HepG2 (cell line): ENCODE results near the gene R3HDM4. TPM values are rescaled to one million over a fixed set of nuclear protein-coding genes. Genes with fewer than 3 reads are reported as not detected.

Experiments
- ATAC-seq: fragments of 200-7000 bp; cut with Tn5 transposase; 3 replicates; pipeline ENCODE4 v1.9.1; 2020; ENCODE audit warnings: mild to moderate bottlenecking, moderate library complexity
- BruUV-seq: library from RNA; stranded (reverse); fragments of 400-500 nt; replicated peaks from 2 replicates; lab custom pipeline; 2021; lab: Mats Ljungman, UMichigan
- CTCF ChIA-PET: fragments of 300-600 bp; formaldehyde crosslinking; extraction: SDS; loops from one replicate; lab custom pipeline; 2021; ENCODE audit warnings: low total read pairs, inconsistent platforms, low intra/inter-chr PET ratio; lab: Yijun Ruan, JAX
- POLR2A ChIA-PET: fragments of 350-600 bp; sonication (Branson Sonifier 250); formaldehyde crosslinking; loops from one replicate; lab custom pipeline; 2020; ENCODE audit warnings: antibody characterized with exemption, inconsistent platforms; lab: Yijun Ruan, JAX
- DNase-seq: peaks from one replicate; pipeline ENCODE4 v3.0.0-alpha.2; 2015; ENCODE audit warnings: low spot score
- FAIRE-seq: peaks from 3 replicates; lab custom pipeline; 2011; peaks lifted over from hg19 to GRCh38; lab: Jason Lieb, UNC
- H2AFZ ChIP-seq: one replicate; pipeline ENCODE4 v1.6.1; 2011; ENCODE audit warnings: low read length, inconsistent platforms
- H3K27ac ChIP-seq: fragments of 300-600 bp; 3 replicates; pipeline ENCODE4 v1.8.0; 2011; ENCODE audit warnings: mixed run types, mild to moderate bottlenecking, mixed read lengths, low read length, inconsistent platforms; ENCODE audit not compliant: insufficient read depth; ENCODE audit errors: extremely low read length
- H3K27me3 ChIP-seq, 2 experiments: fragments of 200-600 bp in 1 of 2; 2 replicates in 1 of 2; 3 replicates in 1 of 2; pipeline versions ENCODE4 v1.6.0 to v1.8.0; 2011; ENCODE audit warnings: low read length in 2 of 2, mild to moderate bottlenecking in 2 of 2, moderate library complexity in 2 of 2, inconsistent platforms in 1 of 2; ENCODE audit not compliant: insufficient read depth in 2 of 2, control insufficient read depth in 1 of 2
- H3K36me3 ChIP-seq, 2 experiments: fragments of 200-600 bp in 1 of 2; replicated peaks in 1 of 2; 2 replicates in 1 of 2; 3 replicates in 1 of 2; pipeline versions ENCODE4 v1.5.1 to v1.8.0; 2011; ENCODE audit warnings: low read length in 2 of 2, inconsistent platforms in 1 of 2; ENCODE audit not compliant: insufficient read depth in 2 of 2, control insufficient read depth in 1 of 2
- H3K4me1 ChIP-seq: 2 replicates; pipeline ENCODE4 v1.5.1; 2012; ENCODE audit warnings: low read length, inconsistent platforms; ENCODE audit not compliant: insufficient read depth
- H3K4me2 ChIP-seq: 2 replicates; pipeline ENCODE4 v1.6.0; 2011; ENCODE audit warnings: low read depth, low read length, inconsistent platforms
- H3K4me3 ChIP-seq, 3 experiments: fragments of 200-600 bp in 1 of 3; sonication (generic), shearing (Covaris generic) in 1 of 3; replicated peaks in 1 of 3; 2 replicates each; pipeline ENCODE4 v1.5.1; 2011 to 2016; ENCODE audit warnings: low read length in 3 of 3, inconsistent platforms in 2 of 3, low read depth in 2 of 3, mild to moderate bottlenecking in 2 of 3, control low read depth in 1 of 3, mixed read lengths in 1 of 3; ENCODE audit not compliant: insufficient read depth in 1 of 3
- H3K79me2 ChIP-seq: one replicate; pipeline ENCODE4 v1.6.1; 2011; ENCODE audit warnings: low read length, inconsistent platforms; ENCODE audit not compliant: insufficient read depth
- H3K9ac ChIP-seq: 2 replicates; pipeline ENCODE4 v1.6.0; 2011; ENCODE audit warnings: mild to moderate bottlenecking, low read depth, low read length, inconsistent platforms; ENCODE audit not compliant: insufficient read depth
- H3K9me3 ChIP-seq: 2 replicates; pipeline ENCODE4 v1.5.1; 2012; ENCODE audit warnings: mild to moderate bottlenecking, low read length
- H4K20me1 ChIP-seq: 2 replicates; pipeline ENCODE4 v1.6.0; 2011; ENCODE audit warnings: inconsistent platforms, mild to moderate bottlenecking, low read length, moderate library complexity; ENCODE audit not compliant: insufficient read depth
- AGO2 ChIP-seq: fragments of 200-400 bp; formaldehyde crosslinking; optimal IDR thresholded peaks from 2 replicates; pipeline ENCODE3; 2017; ENCODE audit warnings: mild to moderate bottlenecking, low read depth, low read length, moderate library complexity
- CBX5 ChIP-seq: sonication (generic); formaldehyde crosslinking; IDR thresholded peaks from 2 replicates; pipeline ENCODE4 v1.4.0; 2020; ENCODE audit warnings: missing genetic modification reagents, borderline replicate concordance
- CENPX ChIP-seq: sonication (generic); formaldehyde crosslinking; IDR thresholded peaks from 2 replicates; pipeline ENCODE4 v1.9.0; 2021; ENCODE audit warnings: mild to moderate bottlenecking, missing genetic modification reagents, moderate library complexity
- EHMT2 ChIP-seq: fragments of 200-600 bp; sonication (generic); IDR thresholded peaks from 2 replicates; pipeline ENCODE4 v1.7.0; 2017; ENCODE audit warnings: antibody characterized with exemption, low read depth, low read length, borderline replicate concordance
- POLR2A ChIP-seq, 2 experiments: IDR thresholded peaks; 2 replicates each; pipeline ENCODE4 v1.6.1; 2011; ENCODE audit warnings: low read depth in 2 of 2, low read length in 2 of 2, mild to moderate bottlenecking in 1 of 2, moderate library complexity in 1 of 2; ENCODE audit not compliant: insufficient read depth in 1 of 2
- RXRB ChIP-seq: IDR thresholded peaks from 2 replicates; pipeline ENCODE4 v1.6.1; 2016; ENCODE audit warnings: borderline replicate concordance, missing genetic modification reagents, missing compliant biosample characterization
- THAP8 ChIP-seq: sonication (generic); formaldehyde crosslinking; IDR thresholded peaks from 2 replicates; pipeline ENCODE4 v1.5.1; 2020; ENCODE audit warnings: missing genetic modification reagents, mild to moderate bottlenecking, borderline replicate concordance
- ZBTB33 ChIP-seq: sonication (generic); formaldehyde crosslinking; IDR thresholded peaks from 2 replicates; pipeline ENCODE4 v1.4.0; 2020; ENCODE audit warnings: missing genetic modification reagents
- ZFX ChIP-seq: sonication (generic); formaldehyde crosslinking; IDR thresholded peaks from 2 replicates; pipeline ENCODE4 v1.4.0; 2020; ENCODE audit warnings: mild to moderate bottlenecking, low read depth, missing genetic modification reagents, moderate library complexity
- ZKSCAN8 ChIP-seq: IDR thresholded peaks from 2 replicates; pipeline ENCODE4 v1.6.1; 2016; ENCODE audit warnings: borderline replicate concordance, missing genetic modification reagents, missing compliant biosample characterization
- ZMYM2 ChIP-seq: sonication (generic); formaldehyde crosslinking; IDR thresholded peaks from 2 replicates; pipeline ENCODE4 v1.8.0; 2022; ENCODE audit warnings: mild to moderate bottlenecking, missing genetic modification reagents
- ZNF337 ChIP-seq: sonication (generic); formaldehyde crosslinking; IDR thresholded peaks from 2 replicates; pipeline ENCODE4 v1.5.1; 2020; ENCODE audit warnings: missing genetic modification reagents, low read depth, mild to moderate bottlenecking, borderline replicate concordance
- WGBS: methylation state at CpG from one replicate; pipeline ENCODE4 v1.1.6; 2017; ENCODE audit warnings: low lambda C conversion rate; 5-methylcytosine and 5-hydroxymethylcytosine counted together
- in situ Hi-C: cut with HindIII; loops from 2 replicates; pipeline ENCODE4 v1.10.0; 2017; ENCODE audit warnings: low pct_unique_long_range_greater_than_20kb; ENCODE audit not compliant: extremely low pct_ligation_motif_present
- intact Hi-C: fragments of 100-400 bp; cut with micrococcal nuclease; formaldehyde crosslinking; loops from one replicate; pipeline ENCODE4 v1.10.0; 2022; ENCODE audit not compliant: unreplicated experiment
- polyA plus RNA-seq, 8 experiments: library from polyadenylated mRNA; depleted of rRNA in 3 of 8; stranded (reverse) in 7 of 8; unstranded in 1 of 8; fragments of >200 nt; fragmentation: Illumina TruSeq in 4 of 8; extraction: Trizol in 4 of 8; gene quantifications; 2 replicates each; pipeline versions ENCODE4 v1.2.1 to v1.2.3, GENCODE V29; 2011 to 2016; ENCODE audit warnings: low read depth in 4 of 8, missing spikeins in 1 of 8, mixed read lengths in 1 of 8; ENCODE audit not compliant: insufficient read depth in 1 of 8
- total RNA-seq, 5 experiments: library from RNA; depleted of rRNA; stranded (reverse); fragments of >200 nt; fragmentation: Illumina TruSeq; extraction: Trizol; gene quantifications; 2 replicates each; pipeline ENCODE4 v1.2.3, GENCODE V29; 2016; ENCODE audit warnings: low read depth in 1 of 5

Gene R3HDM4
- total and polyA plus RNA-seq, 2 of the 13 experiments (the other 11 are each of a cell fraction or from before 2014, with no cell fraction given), result 26.2 to 26.9 TPM

- CTCF ChIA-PET, result no interaction called here
- in situ Hi-C loops, result no loop called here
- BruUV-seq, result no TSS peak
Observed at GRCh38 chr19:955803-956765, 43.1 kb upstream of the R3HDM4 start.

More at GRCh38 chr19:955803-956765, 43.1 kb upstream of the R3HDM4 start:
- no peak overlapping the region for H2AFZ ChIP-seq
- H3K4me1 ChIP-seq, result peaks cover 91% of the 10 kb centered on the region
- no peaks in the 10 kb centered on the region for H4K20me1 ChIP-seq
- ATAC-seq, result no peak
- intact Hi-C loops, result no loop called here
- WGBS, result 95% methylated on average over 33 of the region's 55 CpGs
- DNase-seq, result no peak
- no peak overlapping the region for H3K4me2 ChIP-seq
- H3K36me3 ChIP-seq, result peaks cover 8 to 22% of the 10 kb centered on the region in 2 experiments; a peak in 4 of 5 replicates
- POLR2A ChIA-PET, result interaction anchor here (1.1 to 4.8 kb wide), 3 partner anchors 10 to 32 kb away, joined by 3 to 39 read pairs (median 3); partner anchors contain the start of gene WDR18
- FAIRE-seq, result no peak
- H3K4me3 ChIP-seq, result no peak overlapping the region
- peaks cover 77% of the 10 kb centered on the region for H3K79me2 ChIP-seq
- H3K27me3 ChIP-seq, result no peaks in the 10 kb centered on the region
- TF ChIP-seq ZFX (CRISPR knock-in tag), result peak; percentile 17
- TF ChIP-seq EHMT2, result no peak
- no peak for TF ChIP-seq CBX5 (CRISPR knock-in tag)
- peak in 1 of 2 experiments; percentile 35; a peak in 1 of 4 replicates for TF ChIP-seq POLR2A (IDR thresholded peaks at IDR 0.05; ENCODE audit: insufficient read depth in 1 of 2, low read depth in 2 of 2, low read length in 2 of 2)
- TF ChIP-seq CENPX (CRISPR knock-in tag), result no peak
- TF ChIP-seq RXRB (CRISPR knock-in tag), result no peak
- peak; percentile 75 for TF ChIP-seq AGO2
- no peak for TF ChIP-seq THAP8 (CRISPR knock-in tag)
- TF ChIP-seq ZNF337 (CRISPR knock-in tag), result no peak
- peak; percentile 55; the same call in 1 of the 2 replicates for TF ChIP-seq ZKSCAN8 (CRISPR knock-in tag)
- 0 out of 2 replicates have a peak, but pooled peaks have one; percentile 30 for TF ChIP-seq ZBTB33 (CRISPR knock-in tag)
- no peak for TF ChIP-seq ZMYM2
- H3K9me3 ChIP-seq, result no peaks in the 10 kb centered on the region
- H3K9ac ChIP-seq, result peak overlapping the region; percentile 22; the same call in 1 of the 2 replicates
- peak overlapping the region; percentile 99 for H3K27ac ChIP-seq
